ENCODE measurements around the gene IQSEC1. TPM values are rescaled to one million over a fixed set of nuclear protein-coding genes. Genes with fewer than 3 reads are reported as not detected.

IQSEC1 gene
- total and polyA plus RNA-seq, 2 of the 8 experiments (the other 6 are each of a cell fraction or from before 2014, with no cell fraction given), result 6.8 to 28.8 TPM

DNA sequence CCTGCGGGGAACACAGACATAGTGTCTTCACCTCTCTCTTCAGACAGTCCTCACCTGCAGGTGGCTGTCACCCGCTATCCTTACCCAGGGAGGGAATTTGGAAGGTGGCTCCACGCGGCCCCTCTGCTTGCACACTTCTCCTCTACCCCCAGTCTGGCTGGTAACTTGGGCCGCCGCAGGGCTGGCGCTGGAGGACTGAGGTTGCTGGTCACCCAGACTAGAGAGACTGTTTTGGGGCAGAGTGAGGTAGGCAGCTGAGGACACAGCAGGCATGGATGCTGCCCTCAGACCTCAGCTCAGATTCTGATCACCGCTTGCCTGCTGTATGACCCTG, 12.6 kb upstream of the IQSEC1 start:
- no peak for FAIRE-seq
- no peak overlapping the region for H3K4ac ChIP-seq (replicated peaks; ENCODE audit: insufficient read length, low read depth, low read length)
- CTCF ChIA-PET (ENCODE audit: partially characterized antibody), result interaction anchor here (1.2 kb wide), 1 partner anchor 115 kb away, joined by 3 read pairs; no protein-coding TSS in a partner anchor
- TF ChIP-seq, protein P1, sequence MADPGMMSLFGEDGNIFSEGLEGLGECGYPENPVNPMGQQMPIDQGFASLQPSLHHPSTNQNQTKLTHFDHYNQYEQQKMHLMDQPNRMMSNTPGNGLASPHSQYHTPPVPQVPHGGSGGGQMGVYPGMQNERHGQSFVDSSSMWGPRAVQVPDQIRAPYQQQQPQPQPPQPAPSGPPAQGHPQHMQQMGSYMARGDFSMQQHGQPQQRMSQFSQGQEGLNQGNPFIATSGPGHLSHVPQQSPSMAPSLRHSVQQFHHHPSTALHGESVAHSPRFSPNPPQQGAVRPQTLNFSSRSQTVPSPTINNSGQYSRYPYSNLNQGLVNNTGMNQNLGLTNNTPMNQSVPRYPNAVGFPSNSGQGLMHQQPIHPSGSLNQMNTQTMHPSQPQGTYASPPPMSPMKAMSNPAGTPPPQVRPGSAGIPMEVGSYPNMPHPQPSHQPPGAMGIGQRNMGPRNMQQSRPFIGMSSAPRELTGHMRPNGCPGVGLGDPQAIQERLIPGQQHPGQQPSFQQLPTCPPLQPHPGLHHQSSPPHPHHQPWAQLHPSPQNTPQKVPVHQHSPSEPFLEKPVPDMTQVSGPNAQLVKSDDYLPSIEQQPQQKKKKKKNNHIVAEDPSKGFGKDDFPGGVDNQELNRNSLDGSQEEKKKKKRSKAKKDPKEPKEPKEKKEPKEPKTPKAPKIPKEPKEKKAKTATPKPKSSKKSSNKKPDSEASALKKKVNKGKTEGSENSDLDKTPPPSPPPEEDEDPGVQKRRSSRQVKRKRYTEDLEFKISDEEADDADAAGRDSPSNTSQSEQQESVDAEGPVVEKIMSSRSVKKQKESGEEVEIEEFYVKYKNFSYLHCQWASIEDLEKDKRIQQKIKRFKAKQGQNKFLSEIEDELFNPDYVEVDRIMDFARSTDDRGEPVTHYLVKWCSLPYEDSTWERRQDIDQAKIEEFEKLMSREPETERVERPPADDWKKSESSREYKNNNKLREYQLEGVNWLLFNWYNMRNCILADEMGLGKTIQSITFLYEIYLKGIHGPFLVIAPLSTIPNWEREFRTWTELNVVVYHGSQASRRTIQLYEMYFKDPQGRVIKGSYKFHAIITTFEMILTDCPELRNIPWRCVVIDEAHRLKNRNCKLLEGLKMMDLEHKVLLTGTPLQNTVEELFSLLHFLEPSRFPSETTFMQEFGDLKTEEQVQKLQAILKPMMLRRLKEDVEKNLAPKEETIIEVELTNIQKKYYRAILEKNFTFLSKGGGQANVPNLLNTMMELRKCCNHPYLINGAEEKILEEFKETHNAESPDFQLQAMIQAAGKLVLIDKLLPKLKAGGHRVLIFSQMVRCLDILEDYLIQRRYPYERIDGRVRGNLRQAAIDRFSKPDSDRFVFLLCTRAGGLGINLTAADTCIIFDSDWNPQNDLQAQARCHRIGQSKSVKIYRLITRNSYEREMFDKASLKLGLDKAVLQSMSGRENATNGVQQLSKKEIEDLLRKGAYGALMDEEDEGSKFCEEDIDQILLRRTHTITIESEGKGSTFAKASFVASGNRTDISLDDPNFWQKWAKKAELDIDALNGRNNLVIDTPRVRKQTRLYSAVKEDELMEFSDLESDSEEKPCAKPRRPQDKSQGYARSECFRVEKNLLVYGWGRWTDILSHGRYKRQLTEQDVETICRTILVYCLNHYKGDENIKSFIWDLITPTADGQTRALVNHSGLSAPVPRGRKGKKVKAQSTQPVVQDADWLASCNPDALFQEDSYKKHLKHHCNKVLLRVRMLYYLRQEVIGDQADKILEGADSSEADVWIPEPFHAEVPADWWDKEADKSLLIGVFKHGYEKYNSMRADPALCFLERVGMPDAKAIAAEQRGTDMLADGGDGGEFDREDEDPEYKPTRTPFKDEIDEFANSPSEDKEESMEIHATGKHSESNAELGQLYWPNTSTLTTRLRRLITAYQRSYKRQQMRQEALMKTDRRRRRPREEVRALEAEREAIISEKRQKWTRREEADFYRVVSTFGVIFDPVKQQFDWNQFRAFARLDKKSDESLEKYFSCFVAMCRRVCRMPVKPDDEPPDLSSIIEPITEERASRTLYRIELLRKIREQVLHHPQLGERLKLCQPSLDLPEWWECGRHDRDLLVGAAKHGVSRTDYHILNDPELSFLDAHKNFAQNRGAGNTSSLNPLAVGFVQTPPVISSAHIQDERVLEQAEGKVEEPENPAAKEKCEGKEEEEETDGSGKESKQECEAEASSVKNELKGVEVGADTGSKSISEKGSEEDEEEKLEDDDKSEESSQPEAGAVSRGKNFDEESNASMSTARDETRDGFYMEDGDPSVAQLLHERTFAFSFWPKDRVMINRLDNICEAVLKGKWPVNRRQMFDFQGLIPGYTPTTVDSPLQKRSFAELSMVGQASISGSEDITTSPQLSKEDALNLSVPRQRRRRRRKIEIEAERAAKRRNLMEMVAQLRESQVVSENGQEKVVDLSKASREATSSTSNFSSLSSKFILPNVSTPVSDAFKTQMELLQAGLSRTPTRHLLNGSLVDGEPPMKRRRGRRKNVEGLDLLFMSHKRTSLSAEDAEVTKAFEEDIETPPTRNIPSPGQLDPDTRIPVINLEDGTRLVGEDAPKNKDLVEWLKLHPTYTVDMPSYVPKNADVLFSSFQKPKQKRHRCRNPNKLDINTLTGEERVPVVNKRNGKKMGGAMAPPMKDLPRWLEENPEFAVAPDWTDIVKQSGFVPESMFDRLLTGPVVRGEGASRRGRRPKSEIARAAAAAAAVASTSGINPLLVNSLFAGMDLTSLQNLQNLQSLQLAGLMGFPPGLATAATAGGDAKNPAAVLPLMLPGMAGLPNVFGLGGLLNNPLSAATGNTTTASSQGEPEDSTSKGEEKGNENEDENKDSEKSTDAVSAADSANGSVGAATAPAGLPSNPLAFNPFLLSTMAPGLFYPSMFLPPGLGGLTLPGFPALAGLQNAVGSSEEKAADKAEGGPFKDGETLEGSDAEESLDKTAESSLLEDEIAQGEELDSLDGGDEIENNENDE (IDR thresholded peaks at IDR 0.05; ENCODE audit: insufficient replicate concordance, low read length), result no peak

More for the DNA sequence above, 12.6 kb upstream of the IQSEC1 start:
- no peaks in the 10 kb centered on the region for H3K27me3 ChIP-seq (replicated peaks in 1 of 4; ENCODE audit: control insufficient read depth in 3 of 4, extremely low read depth in 1 of 4, insufficient read depth in 3 of 4, low read length in 3 of 4)
- H3K23ac ChIP-seq (ENCODE audit: insufficient read length), result no peak overlapping the region
- no peak overlapping the region for H3K56ac ChIP-seq (replicated peaks; ENCODE audit: insufficient read length, low read depth, low read length)
- no peak overlapping the region for H3K18ac ChIP-seq (ENCODE audit: extremely low read depth, low read length)
- H2BK12ac ChIP-seq (ENCODE audit: low read depth, low read length), result no peak overlapping the region
- no peak overlapping the region for H4K8ac ChIP-seq (ENCODE audit: extremely low read depth, insufficient read depth, low read length)
- no peak overlapping the region for H4K5ac ChIP-seq (ENCODE audit: insufficient read length, low read depth, low read length)
- H2AK5ac ChIP-seq (ENCODE audit: low read depth, low read length), result no peak overlapping the region
- no peak overlapping the region for H3K14ac ChIP-seq (ENCODE audit: insufficient read length)
- H2AFZ ChIP-seq (ENCODE audit: low read length), result no peak overlapping the region
- no peaks in the 10 kb centered on the region for H3K79me2 ChIP-seq (ENCODE audit: control insufficient read depth in 1 of 2, insufficient read depth in 2 of 2, low read length in 2 of 2)
- POLR2A ChIA-PET (ENCODE audit: partially characterized antibody), result no interaction called here
- no peaks in the 10 kb centered on the region for H3K23me2 ChIP-seq (ENCODE audit: low read depth, low read length)
- H3K4me3 ChIP-seq (ENCODE audit: extremely low read depth in 1 of 4, insufficient read depth in 2 of 4, low read depth in 3 of 4, low read length in 4 of 4), result no peak overlapping the region
- H3K36me3 ChIP-seq (ENCODE audit: control insufficient read depth in 2 of 4, insufficient read depth in 4 of 4, low read length in 3 of 4), result no peaks in the 10 kb centered on the region
- no peaks in the 10 kb centered on the region for H3K9me3 ChIP-seq (ENCODE audit: insufficient read depth in 2 of 2, low read depth in 1 of 2, low read length in 1 of 2)
- no peak overlapping the region for H3K9ac ChIP-seq (replicated peaks in 1 of 4; ENCODE audit: extremely low read depth in 1 of 4, low read depth in 3 of 4, low read length in 3 of 4)
- H2BK20ac ChIP-seq (ENCODE audit: low read length), result no peak overlapping the region
- H3K4me1 ChIP-seq (replicated peaks in 1 of 4; ENCODE audit: control insufficient read depth in 3 of 4, insufficient read depth in 4 of 4, low read length in 3 of 4), result no peaks in the 10 kb centered on the region
- WGBS, 2 experiments (ENCODE audit: extremely low coverage in 1 of 2, insufficient coverage in 1 of 2, insufficient read length in 1 of 2, insufficient replicate concordance in 2 of 2, low coverage in 1 of 2, low lambda C conversion rate in 2 of 2, missing lambda C conversion rate in 1 of 2), result 84% methylated on average over 8 of the region's 8 CpGs; no CpG with 5 or more reads in 1 of the 2 experiments
- DNase-seq (ENCODE audit: low read depth in 1 of 2, low spot score in 2 of 2), result no peak
- H3K4me2 ChIP-seq (ENCODE audit: insufficient read depth in 1 of 2, low read depth in 2 of 2, low read length in 2 of 2), result no peak overlapping the region
- H2BK15ac ChIP-seq (ENCODE audit: low read length), result no peak overlapping the region
- H4K20me1 ChIP-seq (replicated peaks in 1 of 2; ENCODE audit: control insufficient read depth in 1 of 2, insufficient read depth in 2 of 2, low read length in 2 of 2), result no peaks in the 10 kb centered on the region
- no peak overlapping the region for H3K27ac ChIP-seq (ENCODE audit: low read depth, low read length)
- H2BK120ac ChIP-seq (replicated peaks; ENCODE audit: low read depth, low read length), result no peak overlapping the region
- no peaks in the 10 kb centered on the region for H3K79me1 ChIP-seq (ENCODE audit: low read depth, low read length)
- no peak overlapping the region for H2BK5ac ChIP-seq (ENCODE audit: low read depth, low read length)
- no peak overlapping the region for H4K91ac ChIP-seq (replicated peaks; ENCODE audit: insufficient read length, low read length)
